Stimulated activated naive CD4-positive, alpha-beta T cell treated with Interleukin-2 at 50 U/mL for 16 hours (primary cell): ENCODE results near the gene DIPK1C.

ENCODE experiments used
- DNase-seq: peaks from one replicate; lab custom pipeline; 2025; lab: John Stamatoyannopoulos, UW

The DIPK1C gene

GRCh38 chr18:74387383-74387782, 69.7 kb downstream of the DIPK1C start:
- DNase-seq, result no peak
